DOHH2 (cell line): ENCODE measurements around the gene IL34.

Experiments used
- EZH2phosphoT487 ChIP-seq: fragments of 200-600 bp; sonication (generic); IDR thresholded peaks from 2 replicates; pipeline ENCODE4 v1.6.1; 2017; ENCODE audit warnings: borderline replicate concordance, mild to moderate bottlenecking, antibody characterized with exemption, low read length, moderate library complexity, mixed read lengths
- TF ChIP-seq, protein P1 (sequence below): fragments of 200-600 bp; sonication (generic); IDR thresholded peaks from one replicate; pipeline ENCODE4 v1.5.1; 2014; ENCODE audit warnings: antibody characterized with exemption, mild to moderate bottlenecking, low read depth, low read length; ENCODE audit not compliant: poor library complexity, severe bottlenecking

DNA sequence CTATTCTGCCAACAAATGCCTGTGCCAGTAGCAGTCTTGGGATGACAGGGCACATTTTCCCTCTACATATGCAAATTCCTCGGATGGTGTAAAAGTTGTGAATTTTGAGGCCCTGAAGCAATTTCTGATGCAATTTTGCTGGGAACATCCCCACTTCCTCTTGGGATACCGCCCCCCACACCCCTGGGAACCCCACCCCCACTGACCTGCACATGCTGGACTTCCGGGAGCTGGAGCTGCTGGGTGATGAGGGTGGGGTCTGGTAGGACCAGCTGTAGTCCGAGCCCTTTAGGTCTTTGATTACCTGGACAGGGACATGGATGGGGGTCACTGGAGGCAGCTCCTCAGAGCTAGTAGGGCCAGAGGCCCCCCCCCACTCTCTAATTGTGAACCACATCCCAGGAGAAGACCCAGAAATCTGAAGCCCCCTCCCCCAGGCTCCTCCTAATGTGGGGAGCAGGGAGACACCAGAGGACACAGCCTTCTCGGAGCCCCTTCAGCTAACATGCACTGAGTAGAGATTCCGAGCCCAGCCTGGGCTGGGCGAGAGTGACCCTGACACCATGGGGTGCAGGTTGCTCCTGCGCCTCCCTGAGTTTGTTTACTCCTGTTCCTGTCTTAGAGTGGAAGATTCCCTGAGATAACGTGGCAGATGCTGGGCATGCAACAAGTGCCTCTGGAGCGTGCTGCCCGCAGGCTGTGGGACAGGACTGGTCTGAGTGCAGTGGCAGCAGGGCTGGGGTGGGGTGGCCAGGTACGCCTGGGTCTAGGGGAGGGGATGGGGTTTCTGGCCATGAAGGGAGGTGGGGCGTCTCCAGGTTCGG is 30.5 kb downstream of the IL34 start:
- TF ChIP-seq, protein P1, sequence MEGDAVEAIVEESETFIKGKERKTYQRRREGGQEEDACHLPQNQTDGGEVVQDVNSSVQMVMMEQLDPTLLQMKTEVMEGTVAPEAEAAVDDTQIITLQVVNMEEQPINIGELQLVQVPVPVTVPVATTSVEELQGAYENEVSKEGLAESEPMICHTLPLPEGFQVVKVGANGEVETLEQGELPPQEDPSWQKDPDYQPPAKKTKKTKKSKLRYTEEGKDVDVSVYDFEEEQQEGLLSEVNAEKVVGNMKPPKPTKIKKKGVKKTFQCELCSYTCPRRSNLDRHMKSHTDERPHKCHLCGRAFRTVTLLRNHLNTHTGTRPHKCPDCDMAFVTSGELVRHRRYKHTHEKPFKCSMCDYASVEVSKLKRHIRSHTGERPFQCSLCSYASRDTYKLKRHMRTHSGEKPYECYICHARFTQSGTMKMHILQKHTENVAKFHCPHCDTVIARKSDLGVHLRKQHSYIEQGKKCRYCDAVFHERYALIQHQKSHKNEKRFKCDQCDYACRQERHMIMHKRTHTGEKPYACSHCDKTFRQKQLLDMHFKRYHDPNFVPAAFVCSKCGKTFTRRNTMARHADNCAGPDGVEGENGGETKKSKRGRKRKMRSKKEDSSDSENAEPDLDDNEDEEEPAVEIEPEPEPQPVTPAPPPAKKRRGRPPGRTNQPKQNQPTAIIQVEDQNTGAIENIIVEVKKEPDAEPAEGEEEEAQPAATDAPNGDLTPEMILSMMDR, result no peak
- no peak for TF ChIP-seq EZH2phosphoT487
